Medulla oblongata (tissue), 1 donor: Measurements from ENCODE around the gene CDHR3.
"Not testable (repeated sequence)": the region's sequence is repeated elsewhere in the genome, so short reads cannot be mapped to it uniquely, and the experiment has no call there.

ENCODE experiments used
- DNase-seq: peaks from one replicate; pipeline ENCODE4 v3.0.0-alpha.2; 2015; ENCODE audit errors: extremely low spot score

CDHR3 gene

DNA sequence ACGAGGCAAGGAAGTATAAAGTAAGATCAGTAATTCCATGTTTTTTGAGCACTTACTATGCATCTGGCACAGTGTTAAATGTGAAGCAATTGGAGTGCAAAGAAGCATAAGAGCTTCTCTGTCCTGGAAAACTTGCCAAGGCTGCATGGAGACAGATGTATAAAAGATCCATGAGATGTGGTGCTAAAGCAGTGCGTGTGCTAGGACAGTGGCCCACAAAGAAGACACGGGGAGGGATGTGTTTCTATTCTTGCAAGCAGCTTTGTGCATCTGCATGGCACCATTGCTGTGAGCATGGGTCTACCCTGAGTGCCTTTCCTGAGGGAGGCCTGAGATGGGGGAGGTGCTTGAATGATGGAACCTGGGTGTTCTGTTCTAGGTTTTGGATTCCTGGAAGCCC, 5.1 kb upstream of the CDHR3 start:
- no peak for DNase-seq

DNA sequence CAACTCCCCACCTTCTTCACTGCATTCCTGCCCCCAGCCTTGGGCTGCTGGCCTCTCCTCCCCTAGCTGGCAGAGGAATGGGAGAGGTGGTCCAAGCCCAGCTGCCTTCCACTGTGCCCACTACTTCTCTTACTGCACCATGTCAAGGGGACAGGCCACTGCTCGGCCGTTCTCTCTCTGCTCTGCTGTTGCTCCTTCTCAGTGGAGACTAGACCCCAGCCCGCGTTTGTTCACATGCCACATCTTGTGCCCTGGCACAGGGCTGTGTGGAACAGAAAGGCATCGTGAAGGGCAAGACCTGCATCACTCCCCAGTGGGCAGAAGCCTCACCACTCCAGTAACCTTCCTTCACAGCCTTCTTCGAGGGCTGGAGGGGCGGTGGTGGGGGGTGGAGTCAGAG, 711 bp upstream of the CDHR3 start:
- no peak for DNase-seq

DNA sequence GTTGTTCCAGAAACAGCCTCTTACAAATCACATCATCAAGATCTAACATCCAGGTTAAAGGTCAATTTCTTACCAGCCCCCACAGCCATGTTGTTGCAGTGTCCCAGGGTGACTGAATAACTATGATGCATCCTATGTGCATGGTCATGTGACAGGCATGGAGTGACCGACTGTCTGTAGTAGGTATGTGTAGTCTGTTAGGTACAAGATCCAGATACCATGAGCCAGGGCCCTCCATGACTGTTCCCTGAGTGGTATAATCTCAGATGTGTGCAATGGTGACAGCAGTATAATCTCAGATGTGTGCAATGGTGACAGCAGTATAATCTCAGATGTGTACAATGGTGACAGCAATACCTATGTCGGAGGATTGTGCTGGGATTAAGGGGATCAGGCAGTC, 8.8 kb downstream of the CDHR3 start:
- no peak for DNase-seq

DNA sequence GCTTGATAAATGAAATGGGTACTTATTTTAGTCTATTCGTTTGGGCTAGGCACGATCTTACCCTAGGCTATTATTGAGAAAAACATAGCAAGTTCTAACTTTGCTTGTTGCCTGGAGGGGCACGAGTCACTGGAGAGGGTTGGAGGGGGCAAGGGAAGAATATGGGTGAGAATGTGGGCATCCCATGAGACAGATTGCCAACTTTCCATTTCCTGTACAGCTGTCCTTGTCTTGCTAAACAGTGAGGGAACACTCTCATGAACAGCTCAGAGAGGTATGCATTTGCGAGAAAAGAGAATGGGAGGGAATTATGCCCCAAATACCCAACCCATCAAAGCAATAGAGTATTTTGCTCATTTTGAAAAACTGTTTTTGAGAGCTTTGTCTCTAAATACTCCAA, 9.2 kb downstream of the CDHR3 start:
- no peak for DNase-seq

DNA sequence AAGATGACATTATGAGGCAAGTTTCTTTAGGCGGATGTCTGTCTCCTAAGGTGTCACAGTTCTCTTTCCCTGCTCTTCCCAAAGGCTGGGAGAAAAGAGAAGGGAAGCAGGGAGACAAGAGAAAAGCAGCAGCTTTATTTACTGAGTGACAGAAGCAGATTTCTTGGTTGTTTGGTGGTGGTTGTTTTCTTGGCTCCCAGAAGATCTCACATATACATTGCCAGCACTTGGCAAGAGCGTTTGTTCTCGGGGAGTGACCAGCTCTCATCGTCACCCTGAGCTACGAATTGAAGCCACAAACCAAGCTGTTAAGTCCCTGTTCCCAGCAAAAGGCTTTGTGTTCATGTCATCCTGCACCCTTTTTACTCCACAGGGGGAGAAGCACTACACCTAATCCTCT, 11.4 kb downstream of the CDHR3 start:
- no peak for DNase-seq

DNA sequence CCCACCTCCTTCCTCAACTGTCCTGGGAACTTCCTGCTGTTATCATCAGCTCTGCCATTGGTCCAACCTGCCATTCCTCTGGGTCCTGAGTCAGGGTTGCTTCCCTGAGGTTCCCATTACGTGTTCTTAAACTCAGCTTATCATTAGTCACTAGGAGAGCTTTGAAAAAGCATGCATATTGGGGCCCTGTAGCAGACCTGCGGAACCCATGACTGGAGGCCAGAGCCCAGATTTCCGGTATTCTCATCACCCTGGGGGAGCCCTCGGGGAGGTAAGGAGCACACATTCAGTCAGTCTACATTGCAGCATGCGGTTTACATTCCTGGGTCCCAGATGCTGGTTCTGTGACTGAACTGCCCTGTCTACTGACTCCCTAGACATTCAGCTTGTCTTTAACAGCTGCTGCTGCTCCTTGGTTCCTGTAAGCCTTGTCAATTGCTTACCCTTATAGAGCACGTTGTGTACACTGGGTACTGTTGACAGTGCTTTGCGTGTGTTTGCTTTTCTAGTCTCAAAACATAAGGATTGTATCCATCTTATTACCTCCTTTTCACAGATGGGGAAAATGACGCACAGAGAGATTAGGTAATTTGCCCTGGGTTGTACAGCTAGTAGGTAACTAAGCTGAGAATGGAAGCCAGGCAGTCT, 12.8 kb downstream of the CDHR3 start:
- DNase-seq = no peak

DNA sequence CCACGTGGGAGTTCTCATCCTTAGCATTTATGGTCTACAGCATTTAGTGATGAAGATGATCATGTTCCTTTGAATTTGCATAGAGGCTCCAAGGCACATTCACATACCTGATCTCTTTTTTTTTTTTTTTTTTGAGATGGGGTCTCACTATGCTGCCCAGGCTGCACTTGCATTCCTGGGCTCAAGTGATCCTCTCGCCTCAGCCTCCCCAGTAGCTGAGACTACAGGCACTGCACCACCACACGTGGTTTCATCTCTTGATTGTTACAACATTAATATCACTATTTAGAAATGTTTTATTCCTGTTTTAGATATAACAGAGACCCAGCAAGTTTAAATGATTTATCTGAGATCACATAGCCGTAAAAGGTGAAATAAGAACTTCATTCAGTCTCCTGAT, 13.8 kb downstream of the CDHR3 start:
- no peak for DNase-seq

DNA sequence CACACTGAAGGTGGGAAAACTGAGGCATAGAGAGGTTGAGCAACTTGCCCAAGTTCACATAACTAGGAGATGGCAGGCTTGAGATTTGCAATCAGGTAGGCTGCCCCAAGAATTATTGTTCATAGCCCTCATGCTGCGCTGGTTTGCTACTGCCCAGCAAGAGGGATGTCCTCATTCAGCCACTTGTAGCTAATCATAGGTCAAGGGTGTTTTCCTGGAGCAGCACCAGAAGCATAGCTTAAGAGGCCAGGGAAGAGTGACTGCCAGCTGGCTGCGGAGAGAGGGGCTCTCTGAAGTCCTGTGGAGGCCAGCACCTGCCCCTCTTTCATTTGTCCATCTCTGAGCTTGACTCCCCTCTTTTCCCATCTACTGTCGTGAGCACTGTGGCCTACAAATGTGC, 15.0 kb downstream of the CDHR3 start:
- no peak for DNase-seq

DNA sequence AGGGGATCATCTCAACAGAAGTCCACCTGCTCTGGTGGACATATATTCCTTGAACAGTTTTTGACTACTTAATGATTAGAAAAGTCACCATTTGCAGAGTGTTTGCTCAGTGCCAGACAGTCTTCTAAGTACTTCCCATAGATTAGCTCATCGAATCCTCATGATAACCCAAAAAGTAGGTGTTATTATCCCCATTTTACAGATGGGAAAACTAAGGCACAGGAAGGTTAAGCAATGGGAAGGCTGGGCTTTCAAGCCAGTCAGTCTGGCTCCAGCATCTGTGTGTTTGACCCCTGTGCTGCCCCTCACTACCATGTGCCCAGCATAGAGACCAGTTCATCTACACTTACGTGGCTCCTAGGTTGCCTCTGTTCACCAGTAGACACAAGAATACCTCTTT, 15.9 kb downstream of the CDHR3 start:
- no peak for DNase-seq

DNA sequence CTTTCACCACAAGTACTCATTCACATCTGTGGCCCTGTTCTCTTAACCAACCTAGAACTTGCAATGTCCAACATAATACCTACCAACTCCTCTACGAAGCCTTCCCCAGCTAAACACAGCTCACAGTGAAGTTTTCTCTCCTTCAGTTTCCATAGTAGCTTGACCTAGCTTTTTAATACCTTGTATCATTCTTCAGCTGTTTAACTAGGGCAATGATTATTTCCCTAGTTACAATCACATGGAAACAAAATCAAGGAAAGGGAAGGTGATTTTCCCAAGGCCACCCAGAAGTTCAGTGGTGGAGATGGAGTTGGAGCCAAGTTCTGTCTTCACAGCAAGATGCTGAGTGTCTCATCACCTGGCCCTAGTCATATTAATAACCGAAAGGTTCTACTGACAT, 16.3 kb downstream of the CDHR3 start:
- DNase-seq = no peak

DNA sequence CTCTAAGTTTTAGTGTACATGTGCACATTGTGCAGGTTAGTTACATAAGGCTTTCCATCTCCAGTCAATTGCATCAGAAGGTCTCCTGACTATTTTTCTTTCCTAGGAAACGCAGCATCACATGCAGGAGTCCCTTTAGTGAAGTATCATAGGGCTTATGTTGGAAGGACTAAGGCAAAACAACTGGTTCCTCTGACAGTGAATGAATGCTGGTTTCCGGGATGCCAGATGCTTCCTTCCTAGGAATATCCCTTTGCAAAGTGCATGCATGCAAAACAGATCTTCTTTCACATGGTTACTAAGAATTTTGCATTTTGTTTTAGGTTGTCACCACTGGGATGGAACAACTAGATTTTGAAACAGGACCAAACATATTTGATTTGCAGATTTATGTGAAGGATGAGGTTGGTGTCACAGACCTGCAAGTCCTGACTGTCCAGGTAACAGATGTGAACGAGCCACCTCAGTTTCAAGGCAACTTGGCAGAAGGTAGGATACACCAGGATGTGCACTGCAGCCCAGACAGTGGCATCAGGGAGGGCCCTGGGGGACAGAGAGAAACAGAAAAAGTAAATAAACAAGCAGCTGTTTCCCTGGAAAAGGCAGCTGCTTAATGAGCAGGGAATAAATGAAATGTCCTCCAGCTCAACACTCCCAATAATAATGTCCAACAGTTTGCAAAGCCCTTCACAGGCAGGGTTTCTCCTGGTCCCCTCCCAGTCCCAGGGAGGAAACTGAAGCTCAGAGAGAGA, 17.8 kb downstream of the CDHR3 start:
- no peak for DNase-seq

DNA sequence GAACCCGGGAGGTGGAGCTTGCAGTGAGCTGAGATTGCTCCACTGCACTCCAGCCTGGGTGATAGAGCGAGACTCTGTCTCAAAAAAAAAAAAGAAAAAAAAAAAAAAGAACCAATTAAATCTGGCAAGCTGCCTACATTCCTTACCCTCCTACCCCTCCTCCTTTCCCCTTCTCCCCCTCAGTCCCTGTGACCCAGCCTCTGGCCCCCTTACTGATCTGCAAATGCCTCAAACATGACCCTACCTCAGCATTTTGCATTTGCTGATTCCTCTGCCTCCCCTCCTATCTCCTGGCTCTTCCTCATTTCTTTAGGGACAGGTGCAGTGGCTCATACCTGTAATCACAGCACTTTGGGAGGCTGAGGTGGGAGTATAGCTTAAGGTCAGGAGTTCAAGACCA, 19.3 kb downstream of the CDHR3 start:
- no peak for DNase-seq

DNA sequence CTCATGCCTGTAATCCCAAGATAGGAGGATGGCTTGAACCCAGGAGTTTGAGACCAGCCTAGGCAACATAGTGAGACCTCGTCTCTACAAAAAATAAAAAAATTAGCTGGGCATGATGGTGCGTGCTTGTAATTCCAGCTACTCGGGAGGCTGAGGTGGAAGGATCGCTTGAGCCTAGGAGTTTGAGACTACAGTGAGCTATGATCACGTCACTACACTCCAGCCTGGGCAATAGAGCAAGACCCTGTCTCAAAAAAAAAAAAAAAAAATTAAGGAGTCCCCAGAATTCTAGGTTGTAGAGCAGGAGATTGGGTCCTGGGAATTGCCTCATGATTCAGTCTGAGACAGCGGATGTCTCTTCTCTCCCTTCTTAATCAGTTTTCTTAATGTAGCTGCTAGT, 21.7 kb downstream of the CDHR3 start:
- DNase-seq = not testable (repeated sequence)

DNA sequence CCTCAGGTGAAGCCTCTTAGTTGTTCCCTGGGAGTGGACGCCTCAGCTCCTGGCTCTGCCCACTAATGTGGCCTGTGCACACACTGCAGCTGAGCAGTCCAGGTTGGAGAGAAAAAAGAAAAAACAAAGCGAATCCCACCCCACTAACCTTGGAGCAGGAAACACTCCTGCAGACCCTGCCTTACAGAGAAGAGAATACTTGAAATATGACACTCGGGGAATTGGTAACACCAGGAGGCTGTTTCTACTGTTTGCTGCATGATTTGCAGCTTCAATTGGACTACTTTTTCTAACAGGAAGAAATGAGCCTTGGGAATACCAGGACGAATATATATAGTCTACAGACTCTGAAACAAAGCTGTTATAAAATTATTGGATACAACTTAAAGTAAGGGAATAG, 22.2 kb downstream of the CDHR3 start:
- no peak for DNase-seq

DNA sequence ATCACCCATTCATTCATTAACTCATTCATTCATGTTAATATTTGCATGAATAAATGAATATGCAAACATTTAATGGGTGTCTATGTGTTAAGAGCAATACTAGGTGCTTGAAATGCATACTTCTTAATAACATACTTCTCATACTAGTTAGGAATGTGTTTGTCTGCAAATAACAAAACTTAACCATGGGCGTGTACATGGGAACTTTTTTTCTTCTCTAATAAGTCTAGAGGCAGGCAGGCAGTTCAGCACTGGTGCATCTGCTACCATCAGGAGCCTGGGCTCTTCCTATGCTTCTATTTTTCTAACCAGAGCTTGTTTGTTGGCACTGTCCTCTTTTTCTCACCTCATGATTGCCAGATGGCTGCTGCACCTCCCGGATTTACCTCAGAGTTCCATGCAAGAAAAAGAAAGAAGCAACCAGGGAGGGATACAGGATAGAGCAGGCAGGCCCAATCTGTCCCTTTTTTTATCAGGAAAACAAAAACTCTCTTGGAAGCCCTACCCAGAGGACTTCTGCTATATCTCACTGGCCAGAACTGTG, 22.7 kb downstream of the CDHR3 start:
- no peak for DNase-seq

DNA sequence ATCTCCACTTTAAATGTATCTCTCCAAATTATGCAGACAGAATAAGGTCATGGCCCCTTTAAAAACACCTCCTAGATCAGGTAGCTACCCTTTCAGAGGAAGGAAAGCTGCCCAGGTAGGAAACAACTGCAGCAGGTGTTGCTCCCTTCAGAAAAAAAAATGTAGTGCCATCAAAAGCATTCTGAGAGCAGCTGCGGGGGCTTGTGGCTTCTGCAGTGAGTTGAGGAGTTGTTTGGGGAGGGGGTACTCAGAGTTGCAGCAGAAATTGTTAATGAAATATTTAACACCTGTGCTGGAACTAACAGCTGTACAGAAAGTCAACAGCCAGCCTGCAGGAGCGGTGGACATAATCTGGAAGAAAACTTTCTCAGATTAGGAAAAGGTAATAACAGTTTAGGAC, 24.0 kb downstream of the CDHR3 start:
- no peak for DNase-seq

DNA sequence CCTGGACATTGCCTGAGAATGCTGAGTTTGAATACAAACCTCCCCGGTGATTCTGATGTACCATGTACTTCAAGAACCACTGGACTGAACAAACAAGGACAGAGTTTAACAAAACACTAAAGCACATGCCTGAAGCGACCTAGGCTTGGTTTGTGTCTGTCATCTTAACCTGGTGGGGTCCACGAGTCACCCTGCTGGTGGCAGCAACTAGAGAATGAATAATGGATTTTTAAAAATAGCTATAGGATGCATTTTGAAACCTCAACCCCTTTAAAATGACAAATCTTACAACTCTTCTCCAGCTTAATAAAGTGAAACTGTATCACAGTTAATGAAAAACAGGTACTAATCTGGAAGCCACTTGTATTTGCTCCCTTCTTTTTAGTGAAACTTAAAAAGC, 25.2 kb downstream of the CDHR3 start:
- DNase-seq = no peak

DNA sequence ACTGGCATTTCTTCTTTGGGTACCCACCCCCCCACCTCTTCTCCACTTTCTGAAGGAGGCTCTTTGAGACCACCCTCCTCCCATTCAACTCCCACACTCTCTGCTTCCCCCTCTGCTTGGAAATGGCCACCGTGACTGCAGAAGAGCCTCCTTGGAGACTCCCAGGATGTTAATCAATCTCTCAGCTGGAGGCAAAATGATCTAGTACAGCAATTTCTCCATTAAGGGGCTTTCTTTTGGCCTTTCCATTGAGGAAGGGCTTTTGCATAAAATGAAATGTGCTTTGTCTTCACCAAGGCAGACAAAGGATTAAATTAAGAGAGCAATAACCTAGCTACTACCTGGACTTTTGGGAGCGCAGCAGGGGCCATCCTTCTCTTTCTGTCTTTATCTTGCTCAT, 26.1 kb downstream of the CDHR3 start:
- DNase-seq = no peak

DNA sequence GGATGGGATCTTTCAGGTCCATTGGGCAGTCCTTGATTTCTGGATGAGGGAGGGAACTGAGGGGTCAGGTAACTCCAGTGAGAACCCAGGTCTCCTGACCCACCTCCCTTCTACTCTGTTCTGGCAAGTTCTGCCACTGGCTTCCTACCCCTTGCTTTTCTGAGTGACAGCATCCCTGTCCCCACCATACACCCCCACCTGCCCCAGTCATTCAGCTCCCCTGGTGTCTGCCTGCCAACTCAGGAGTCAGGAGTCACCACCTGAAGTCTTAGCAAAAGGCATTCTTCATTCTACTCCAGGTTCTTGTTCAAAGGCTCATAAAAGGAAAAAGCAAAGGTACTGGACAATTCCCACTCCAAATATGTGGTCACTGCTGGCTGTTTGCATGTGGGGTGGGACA, 26.6 kb downstream of the CDHR3 start:
- no peak for DNase-seq

DNA sequence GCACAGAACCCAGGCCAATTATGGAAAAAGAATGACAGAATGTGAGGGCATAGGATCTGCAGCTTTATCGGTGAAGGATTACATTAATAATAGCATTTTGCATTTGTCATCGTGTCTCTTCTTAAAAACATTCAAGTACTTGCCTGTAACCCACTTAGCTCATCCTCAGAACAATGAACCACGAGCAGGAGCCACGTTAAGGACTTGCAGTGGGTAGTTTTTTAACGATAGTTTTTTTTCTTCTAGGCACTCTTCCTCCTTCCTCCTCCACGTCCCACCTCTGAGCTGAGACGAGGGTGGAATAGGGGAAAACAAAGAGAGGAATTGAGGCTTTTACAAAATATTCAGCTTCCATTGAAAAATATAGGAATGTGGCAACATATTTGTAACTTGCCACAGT, 27.1 kb downstream of the CDHR3 start:
- no peak for DNase-seq

DNA sequence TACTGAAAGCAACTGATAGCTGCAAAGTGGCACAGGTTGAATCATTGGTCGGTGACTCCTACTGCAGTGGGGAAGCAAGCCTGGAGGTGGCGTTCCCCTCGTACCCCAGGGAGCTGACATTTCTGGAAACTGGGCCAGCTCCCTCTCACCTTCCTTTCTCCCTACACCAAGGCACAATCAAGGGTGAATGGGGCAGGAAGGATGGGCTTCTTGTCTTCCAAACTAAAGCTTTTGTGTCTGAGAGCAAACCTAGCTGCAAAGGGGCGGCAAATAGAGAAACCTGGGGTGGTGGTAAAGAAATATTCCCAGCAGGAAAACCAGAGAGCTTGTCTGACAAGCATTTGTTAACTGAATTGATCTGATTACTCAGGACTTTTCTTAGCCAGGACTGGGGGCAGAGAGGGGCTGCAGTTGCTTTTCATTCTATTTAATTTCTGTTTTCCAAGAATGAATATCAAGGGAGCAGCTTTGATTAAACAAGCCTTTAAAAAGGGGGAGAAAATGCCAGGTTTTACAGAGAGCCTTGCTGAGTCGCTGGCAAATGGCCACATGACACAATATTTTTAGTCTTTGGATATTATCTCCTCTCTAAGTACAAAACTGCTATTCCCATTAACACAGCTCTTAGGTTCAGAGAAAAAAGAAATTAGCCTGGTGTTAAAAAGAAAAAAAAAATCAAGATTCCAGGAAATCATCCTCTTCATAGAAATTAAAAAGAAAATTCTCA, 27.8 kb downstream of the CDHR3 start:
- DNase-seq = no peak

DNA sequence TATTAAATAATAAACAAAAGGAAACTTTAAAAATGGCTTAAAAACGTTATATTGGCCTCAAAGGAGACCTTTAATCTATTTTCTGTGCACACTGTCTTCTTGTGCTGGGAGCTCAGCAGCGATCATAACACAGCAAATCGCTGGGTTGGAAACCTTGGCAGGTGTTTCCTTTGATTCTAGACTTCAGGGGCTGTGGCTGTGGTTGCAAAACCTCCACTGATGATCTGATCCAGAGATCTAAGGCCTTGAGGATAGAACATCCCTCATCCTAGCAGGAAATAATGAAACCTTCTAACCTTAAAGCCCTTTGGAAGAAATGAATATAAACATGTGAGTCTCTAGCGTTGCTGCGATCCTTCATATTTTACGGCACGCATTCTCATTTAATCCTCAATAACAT, 29.8 kb downstream of the CDHR3 start:
- no peak for DNase-seq
